Stimulated activated CD8-positive, alpha-beta memory T cell treated with anti-CD3 and anti-CD28 coated beads, Interleukin-15, amount 100 ng/mL, for 24 hours (primary cell): Measurements from ENCODE around the gene AQP7.
"Not testable (repeated sequence)": the region's sequence is repeated elsewhere in the genome, so short reads cannot be mapped to it uniquely, and the experiment has no call there.

Experiments
- DNase-seq: peaks from one replicate; pipeline ENCODE4 v3.0.0-alpha.2; 2020; ENCODE audit warnings: low read depth

The AQP7 gene

DNA sequence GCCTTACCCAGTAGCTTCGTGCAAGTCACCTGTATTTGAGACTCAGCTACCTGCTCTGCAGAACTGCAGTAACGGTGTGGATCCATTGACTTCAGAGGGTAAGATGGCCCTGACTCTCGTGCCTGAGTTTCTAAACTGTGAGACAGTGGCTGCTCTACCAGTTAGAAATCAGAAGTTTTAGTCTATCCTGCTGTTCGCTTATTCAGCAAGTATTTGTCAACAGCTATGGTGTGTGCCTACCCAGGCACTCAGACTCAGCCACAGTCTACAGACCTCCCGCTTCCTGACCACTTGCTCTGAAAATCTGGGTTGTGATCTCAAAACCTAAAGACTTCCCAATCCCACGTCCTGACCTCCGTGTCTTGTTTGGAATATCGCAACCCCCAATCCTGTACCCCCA lies 31.5 kb upstream of the AQP7 start:
- no peak for DNase-seq

GRCh38 chr9:33431420-33431819 lies 29.1 kb upstream of the AQP7 start:
- DNase-seq = no peak

- DNase-seq = no peak
These were observed 28.6 kb upstream of the AQP7 start for GRCh38 chr9:33430942-33431341.

GRCh38 chr9:33429256-33429985 lies 27.1 kb upstream of the AQP7 start:
- no peak for DNase-seq

- DNase-seq = no peak
These were observed 24.5 kb upstream of the AQP7 start for GRCh38 chr9:33426843-33427293.

DNA sequence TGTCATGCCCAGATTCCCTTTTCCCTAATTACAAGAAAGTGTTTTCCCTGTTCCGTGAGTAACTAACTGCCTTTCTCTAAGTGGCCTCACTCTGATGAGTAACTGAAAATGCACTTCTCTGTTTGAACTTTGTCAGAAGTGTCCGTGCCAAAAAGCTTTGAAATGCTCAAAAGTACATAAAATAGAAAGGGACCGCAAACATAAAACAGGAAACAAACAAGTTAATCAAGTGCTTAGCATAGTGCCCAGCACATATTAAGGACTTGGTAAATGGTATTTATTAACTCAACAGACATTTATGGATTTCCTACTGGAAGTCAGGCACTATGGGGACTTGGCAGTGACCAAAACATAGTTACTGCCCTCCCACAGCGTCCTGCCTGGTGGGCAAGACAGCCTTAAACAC lies 22.8 kb upstream of the AQP7 start:
- DNase-seq = no peak

DNA sequence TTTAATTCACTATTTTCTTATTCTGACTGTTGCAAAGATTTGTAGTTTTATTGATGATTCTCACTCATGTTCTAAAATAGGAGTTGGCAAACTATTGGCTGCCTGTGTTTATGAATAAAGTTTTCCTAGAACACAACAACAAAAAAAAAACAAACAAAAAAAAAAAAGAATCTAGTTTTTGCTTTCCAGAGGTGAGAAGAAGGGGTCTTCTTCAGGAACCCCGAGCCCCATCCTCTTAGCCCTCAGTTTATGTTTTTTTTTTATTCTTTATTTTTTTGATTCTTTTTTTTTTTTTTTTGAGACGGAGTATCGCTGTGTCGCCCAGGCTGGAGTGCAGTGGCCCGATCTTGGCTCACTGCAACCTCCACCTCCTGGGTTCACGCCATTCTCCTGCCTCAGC lies 22.1 kb upstream of the AQP7 start:
- DNase-seq = not testable (repeated sequence)

DNA sequence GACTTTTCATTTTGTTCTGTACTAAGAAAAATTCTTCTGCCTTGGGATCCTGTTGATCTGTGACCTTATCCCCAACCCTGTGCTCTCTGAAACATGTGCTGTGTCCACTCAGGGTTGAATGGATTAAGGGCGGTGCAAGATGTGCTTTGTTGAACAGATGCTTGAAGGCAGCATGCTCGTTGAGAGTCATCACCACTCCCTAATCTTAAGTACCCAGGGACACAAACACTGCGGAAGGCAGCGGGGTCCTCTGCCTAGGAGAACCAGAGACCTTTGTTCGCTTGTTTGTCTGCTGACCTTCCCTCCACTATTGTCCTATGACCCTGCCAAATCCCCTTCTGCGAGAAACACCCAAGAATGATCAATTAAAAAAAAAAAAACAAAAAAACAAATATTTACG lies 21.7 kb upstream of the AQP7 start:
- not testable (repeated sequence) for DNase-seq

- no peak for DNase-seq
These were observed 17.4 kb upstream of the AQP7 start for GRCh38 chr9:33419708-33420303.

DNA sequence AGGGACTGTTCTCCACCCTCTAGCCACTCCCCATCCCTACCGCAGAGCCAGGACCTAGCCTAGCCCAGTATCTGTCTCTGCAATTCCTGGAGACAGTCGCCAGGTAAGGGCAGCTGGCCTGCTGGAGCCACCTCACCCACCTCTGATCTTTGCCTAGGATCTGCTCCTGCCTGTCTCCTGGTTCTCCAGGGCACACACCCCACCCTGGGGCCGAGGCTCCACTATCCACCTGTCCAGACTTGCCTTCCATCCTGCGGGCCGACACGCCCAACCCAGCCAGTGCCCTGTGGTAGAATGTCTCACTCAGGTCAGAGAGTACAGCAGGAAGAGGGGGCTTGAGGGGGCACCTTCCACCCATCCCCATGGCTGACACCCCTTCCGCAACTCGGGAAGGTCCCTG lies 15.7 kb upstream of the AQP7 start:
- DNase-seq = no peak

- DNase-seq = no peak
These were observed 14.6 kb upstream of the AQP7 start for GRCh38 chr9:33416996-33417395.

- peak; percentile 66 for DNase-seq
These were observed 13.2 kb upstream of the AQP7 start for GRCh38 chr9:33415501-33416038.

DNA sequence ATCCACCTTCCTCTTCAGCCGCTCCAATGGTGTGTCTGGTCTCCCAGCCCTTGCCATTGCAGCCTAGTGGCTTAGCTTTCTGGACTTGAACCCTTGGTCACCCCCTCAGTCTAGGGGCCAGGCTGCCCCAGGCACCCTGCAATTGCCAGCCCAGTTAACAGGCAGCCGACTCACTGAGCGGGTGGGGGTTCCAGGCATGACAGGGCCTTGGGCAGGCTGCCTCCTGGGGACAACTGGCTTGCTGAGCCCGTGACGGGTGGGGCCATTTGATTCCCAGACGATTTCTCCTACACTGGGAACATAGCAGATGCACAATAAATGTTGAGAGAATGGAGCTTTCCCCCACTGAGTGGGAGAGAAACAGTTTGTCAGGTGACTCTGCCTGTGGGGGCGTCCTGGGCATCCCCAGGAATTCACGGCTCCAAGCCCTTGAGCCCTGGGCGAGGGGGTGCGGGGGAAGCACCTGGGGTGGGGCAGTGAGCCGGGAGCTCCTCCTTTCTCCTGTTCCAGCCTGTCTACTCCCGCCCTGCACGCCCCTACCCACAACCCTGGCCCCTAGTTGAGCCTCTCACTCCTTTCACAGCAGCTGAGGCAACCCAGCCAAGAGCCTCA lies 12.6 kb upstream of the AQP7 start:
- no peak for DNase-seq

DNA sequence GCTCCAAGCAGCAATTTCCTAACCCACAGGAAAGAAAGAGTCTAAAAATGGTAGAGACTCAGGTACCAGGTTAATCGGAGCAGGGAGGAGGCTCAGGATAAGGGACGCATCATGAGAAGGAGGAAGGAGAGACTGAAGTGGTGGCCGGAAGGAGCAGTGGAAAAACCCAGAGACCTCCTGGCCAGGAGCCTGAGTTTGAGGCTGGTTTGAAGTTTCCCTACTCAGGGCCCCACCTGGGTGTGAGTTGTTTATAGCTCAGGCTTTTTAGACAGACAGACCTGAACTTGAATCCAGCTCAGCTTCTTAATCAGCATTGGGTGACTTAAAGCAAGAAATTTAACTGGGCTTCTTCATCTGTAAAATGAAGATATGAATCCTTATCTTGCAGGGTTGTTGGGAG lies 11.9 kb upstream of the AQP7 start:
- DNase-seq = no peak

GRCh38 chr9:33408087-33408486 lies 5.7 kb upstream of the AQP7 start:
- no peak for DNase-seq

- no peak for DNase-seq
These were observed 4.7 kb upstream of the AQP7 start for GRCh38 chr9:33407061-33407460.

- DNase-seq = no peak
These were observed 2.5 kb upstream of the AQP7 start for GRCh38 chr9:33404788-33405362.

DNA sequence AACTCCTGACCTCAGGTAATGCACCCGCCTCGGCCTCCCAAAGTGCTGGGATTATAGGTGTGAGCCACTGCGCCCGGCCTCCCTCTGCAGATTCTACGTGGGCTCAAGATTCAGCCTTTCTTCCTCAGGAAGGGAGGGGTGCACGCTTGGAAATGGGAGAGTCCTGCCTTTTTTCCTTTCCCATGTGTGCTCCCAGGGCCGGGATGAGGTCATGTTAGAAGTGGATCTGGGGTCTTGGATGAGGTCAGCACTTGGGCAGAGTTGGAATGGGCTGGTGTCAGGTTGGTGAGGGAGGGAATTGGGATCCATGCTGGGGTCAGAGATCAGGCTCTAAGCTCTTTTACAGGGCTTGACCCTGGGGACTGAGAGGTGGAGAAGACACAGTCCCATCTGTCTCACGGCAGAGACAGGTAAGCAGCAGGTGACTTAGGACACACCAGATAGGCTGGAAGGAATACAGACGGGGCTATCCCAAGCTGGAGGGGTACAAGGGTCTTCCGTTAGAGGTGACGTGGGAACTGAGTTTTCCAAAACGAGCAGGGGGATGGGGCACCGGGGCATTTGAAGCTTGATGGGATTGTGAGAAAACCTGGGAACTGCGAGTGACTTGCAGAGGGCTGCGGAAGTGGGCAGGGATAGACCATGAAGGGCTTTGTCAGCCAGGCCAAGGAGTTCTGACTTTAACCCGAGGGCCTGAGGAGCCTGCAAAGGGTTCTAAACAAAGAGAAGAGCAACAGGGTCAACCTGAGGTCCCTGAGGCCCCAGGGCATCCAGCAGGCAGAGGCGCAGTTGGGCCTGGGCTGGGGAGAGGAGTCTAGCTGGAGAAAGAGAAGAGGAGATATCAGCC lies 1.8 kb upstream of the AQP7 start:
- no peak for DNase-seq

DNA sequence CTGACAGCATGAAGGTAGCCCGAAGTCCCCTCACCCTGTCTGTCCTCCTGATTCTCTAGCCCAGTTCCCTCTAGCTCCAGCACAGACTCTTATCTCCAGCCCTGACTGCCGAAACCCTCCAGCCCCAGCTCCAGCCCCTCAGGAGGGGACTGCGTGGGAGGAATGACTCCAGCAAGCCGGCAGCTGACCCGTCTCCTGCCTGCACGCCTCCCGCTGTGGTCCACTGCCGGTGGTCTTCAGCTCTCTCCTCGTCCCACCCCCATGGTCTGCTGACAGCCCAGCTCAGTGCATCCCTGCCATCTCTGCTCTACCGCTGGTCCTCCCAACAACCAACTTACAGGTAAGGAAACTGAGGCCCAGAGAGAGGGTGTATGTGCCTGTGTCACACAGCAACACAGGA lies 559 bp downstream of the AQP7 start:
- DNase-seq = not testable (repeated sequence)

DNA sequence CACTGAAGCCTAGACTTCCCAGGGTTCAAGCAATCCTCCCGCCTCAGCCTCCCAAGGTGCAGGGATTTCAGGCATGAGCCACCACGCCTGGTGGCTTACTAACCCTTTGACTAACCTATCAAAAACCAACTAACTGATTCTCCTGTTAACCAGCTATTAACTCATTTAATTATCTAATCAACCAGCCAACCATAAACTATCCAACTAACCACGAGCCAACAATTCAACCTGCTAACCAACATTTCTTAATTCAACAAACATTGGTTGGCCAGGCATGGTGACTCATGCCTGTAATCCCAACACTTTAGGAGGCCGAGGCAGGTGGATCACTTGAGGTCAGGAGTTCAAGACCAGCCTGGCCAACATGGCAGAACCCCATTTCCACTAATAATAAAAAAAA lies 3.3 kb downstream of the AQP7 start:
- not testable (repeated sequence) for DNase-seq

DNA sequence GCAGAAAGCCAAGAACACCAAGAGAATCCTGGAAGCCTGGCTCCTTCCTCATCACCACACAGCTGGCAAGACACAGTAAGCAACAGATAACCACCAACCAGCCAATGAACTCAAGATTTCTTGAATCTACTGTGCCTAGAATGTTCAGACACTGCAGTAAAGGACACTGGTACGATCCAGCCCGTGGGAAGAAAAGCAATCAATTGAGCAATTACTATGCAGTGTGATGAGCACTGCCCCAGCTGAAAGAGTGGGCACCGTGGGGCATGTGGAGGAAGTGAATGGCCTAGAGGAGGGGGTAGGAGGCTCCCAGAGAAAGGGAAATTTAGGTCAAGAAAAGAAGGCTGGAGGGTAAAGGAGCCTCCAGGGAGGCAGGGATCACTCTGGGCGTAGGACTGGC lies 4.6 kb downstream of the AQP7 start:
- not testable (repeated sequence) for DNase-seq
